Right forelimb (tissue), 1 donor: Measurements from ENCODE around the gene GPR161.
"Not testable (repeated sequence)": the region's sequence is repeated elsewhere in the genome, so short reads cannot be mapped to it uniquely, and the experiment has no call there.

Source experiments
- DNase-seq: peaks from one replicate; pipeline ENCODE4 v3.0.0-alpha.2; 2018

The GPR161 gene

GRCh38 chr1:168084396-168085231 is 52.1 kb downstream of the GPR161 start:
- peak; percentile 74 for DNase-seq

GRCh38 chr1:168083456-168084325 is 53.0 kb downstream of the GPR161 start:
- no peak for DNase-seq

DNA sequence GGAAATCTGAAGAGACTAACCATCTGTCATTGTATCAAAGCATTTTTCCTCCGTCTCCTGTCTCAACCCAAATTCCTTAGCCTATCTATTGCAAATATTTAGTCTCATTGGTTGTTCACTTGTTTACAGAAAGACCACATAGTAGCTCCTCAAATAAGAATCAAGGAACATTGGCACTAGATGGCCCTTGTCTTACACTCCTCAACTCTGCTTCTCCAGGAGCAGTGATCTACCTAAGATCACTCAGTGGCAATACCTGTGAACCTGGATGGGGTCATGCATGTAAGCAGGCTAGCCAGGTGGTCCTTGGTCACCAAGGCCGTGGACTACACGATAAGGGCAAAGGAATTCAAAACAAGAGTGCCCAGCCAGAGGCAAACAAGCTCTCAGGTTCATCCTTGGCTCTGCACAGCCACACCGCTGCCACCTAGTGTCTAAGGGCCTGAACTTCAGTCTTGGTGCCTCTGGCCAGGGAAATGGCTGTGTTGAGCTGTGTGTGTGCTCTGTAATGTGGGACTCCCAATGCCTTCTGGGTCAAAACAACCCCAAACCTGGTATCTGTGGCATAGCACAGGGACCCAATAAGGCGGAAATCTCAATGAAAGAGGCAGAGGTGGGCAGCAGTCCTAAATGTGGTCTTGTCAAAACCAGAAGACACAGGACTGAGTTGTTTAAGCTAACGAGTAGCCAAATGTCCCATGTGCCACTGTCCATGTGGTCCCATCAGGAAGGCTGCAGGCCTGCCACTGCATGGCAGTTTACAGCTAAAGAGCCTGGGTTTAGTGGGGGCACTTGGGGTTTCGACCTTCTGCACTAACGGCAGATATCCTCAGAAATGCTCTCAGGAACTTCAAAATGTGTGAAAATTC is 54.5 kb downstream of the GPR161 start:
- peak; percentile 77 for DNase-seq

DNA sequence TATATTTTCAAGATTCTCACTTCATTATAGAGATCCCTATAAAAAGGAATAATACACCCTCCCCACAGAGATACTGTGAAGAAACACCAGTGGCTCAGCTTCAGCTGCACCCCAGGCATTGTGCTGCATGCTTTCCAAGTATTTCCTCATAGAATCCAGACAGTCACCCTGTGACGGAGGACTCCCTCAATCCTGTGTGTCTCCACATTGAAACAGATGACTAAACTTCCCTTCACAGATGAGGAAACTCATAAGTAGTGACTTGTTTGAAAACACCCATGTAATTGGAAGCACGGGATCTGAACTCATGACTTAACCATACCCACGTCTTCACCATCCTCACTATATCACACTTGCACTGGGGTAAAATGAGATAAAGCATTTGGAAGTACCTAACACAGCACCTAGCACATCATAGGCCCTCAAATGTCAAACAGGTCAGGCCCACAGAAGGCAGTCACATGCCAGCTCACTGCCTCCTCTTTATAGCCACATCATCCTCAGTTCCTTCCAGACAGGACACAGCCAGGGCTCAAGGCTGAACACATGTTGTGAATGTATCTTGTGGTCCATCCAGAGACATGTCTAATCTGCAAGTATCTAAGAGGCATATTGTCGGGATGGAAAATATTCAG is 55.2 kb downstream of the GPR161 start:
- no peak for DNase-seq

- no peak for DNase-seq
These were observed 57.0 kb downstream of the GPR161 start for GRCh38 chr1:168079761-168080160.

DNA sequence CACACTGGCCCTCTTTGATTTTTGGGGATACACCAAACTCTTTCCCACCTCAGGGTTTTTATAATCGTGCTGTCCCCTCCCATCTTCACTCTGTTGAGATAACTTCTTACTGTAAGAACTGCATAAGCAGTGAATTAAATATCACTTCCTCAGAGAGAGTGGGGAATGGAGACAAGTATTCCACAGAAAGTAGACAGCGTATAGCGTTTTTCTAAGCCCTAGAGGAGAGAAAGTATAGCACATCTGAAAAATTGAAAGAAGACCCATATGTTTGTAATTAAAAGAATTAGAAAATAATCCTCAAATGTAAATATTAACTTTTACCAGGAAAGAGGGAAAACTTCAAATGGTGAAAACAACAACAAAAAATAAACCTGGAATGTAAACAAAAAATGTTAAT is 67.3 kb downstream of the GPR161 start:
- no peak for DNase-seq

DNA sequence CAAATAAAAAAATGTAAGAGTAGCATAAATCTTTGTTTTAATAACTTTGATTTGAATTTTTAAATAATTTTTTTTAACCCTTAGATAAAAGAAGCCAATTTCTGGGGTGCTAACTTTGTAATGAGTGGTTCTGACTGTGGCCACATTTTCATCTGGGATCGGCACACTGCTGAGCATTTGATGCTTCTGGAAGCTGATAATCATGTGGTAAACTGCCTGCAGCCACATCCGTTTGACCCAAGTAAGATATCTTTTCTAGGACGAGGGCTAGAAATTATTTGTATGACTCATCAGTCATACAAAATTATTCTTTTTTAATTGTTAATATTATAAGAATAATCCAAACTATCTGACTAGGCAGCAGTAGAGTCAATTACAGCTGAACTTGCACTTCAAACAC is 71.2 kb downstream of the GPR161 start:
- DNase-seq: no peak

- no peak for DNase-seq
These were observed 72.5 kb downstream of the GPR161 start for GRCh38 chr1:168064216-168064615.

DNA sequence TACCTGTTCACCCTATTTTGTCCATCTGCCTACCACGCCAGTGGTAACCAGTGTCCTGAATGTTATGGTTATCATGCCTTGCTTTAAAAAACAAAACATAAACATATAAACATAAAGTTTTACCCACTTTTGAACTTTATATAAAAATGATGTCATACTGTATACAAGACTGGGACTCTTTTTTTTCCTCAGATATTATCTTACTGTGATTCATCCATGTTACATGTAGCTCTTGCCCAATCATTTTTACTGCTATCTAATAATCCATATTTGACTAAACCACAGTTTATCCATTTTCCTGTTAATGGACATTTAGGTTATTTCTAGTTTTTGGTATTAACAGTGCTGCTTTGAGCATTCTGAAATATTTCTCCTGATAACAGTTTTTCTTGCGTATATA is 78.8 kb downstream of the GPR161 start:
- DNase-seq: no peak

- DNase-seq: no peak
These were observed 79.4 kb downstream of the GPR161 start for GRCh38 chr1:168057355-168057754.

GRCh38 chr1:168056152-168056551 is 80.6 kb downstream of the GPR161 start:
- DNase-seq: not testable (repeated sequence)

- DNase-seq: no peak
These were observed 82.6 kb downstream of the GPR161 start for GRCh38 chr1:168054117-168054516.

DNA sequence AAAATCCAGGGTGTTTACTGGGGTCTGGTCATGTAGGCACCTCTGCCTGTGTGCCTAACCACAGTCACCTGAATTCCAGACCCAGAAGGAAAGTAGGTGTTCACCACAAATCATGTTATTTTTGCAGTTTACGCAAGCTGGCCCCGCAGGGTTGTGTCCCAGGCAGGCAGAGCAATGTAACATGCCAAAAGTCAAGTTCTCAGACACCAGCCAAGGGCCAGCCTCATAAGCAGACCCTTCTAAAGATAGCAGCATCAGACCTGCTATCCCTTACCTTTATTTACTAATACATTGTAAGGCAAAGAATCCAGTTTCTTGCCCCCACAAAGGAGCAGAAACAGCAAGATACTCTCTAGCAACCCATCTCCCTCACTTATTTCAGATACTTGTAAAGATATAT is 83.0 kb downstream of the GPR161 start:
- no peak for DNase-seq

GRCh38 chr1:168050880-168051279 is 85.8 kb downstream of the GPR161 start:
- DNase-seq: no peak

DNA sequence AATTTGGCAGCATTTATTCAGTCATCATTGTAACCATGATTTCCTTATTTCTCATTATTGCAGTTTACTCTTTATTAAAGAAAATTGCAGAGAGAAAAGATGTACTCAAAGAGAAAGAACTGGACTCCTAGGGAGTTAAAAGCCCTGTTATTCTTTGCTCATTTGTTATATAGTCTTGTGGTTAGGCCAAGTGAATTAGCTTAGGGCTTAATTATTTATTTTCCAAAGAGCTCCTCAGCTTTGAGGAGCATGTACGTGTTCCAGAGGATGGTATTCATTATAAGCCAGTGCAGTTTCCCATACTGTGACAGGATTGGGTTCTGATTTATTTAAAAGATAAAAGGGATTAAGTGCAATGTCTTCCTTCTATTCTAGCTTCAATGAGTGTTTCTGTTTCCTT is 86.4 kb downstream of the GPR161 start:
- no peak for DNase-seq

GRCh38 chr1:168045311-168045710 is 91.4 kb downstream of the GPR161 start:
- DNase-seq: no peak

DNA sequence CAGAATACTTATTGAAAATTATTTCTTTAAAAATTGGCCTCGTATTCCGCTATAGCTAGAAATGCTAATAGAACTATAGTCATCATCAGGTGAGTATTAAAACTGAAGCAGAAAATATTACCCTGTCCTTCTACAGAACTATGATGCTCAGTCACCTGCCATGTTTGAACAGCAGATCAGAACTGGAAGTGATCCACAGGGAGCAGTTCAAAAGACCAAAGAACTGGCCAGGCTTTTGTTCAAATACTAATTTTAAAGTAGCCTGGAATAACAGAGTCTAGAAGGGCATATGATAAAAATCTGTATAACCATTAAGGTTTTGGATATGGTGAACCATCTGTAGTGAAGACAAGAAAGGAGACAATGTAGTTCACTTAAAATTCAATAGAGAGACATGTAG is 94.4 kb downstream of the GPR161 start:
- DNase-seq: no peak

GRCh38 chr1:168035345-168035744 is 101.4 kb downstream of the GPR161 start:
- DNase-seq: no peak

GRCh38 chr1:168032029-168032428 is 104.7 kb downstream of the GPR161 start:
- DNase-seq: no peak

- DNase-seq: no peak
These were observed 105.1 kb downstream of the GPR161 start for GRCh38 chr1:168031627-168032026.

DNA sequence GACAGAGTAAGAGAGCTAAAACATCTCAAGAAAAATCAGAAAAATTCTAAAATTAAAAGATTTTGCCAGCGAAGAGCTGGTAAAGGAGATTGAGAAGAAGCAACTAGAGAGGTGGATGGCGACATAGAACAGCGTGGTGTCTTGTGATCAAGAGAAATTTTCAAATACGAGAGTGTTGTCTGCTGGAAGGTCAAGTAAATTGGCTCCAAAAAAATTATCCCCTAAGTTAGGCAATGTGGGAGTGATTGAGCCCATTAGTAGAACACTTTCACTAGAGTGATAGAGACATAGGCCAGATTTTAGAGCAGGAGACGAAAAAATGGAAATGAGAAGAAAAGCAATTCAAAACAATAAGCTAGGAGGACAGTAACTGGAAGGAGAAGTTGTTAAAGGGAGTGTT is 105.5 kb downstream of the GPR161 start:
- no peak for DNase-seq
